ENCODE data around the gene RPL23. TPM values are rescaled to one million over a fixed set of nuclear protein-coding genes. Genes with fewer than 3 reads are reported as not detected.

Gene RPL23
- total and polyA plus RNA-seq, 9 of the 15 experiments (the other 6 are each of a cell fraction or from before 2014, with no cell fraction given), result 1,745 to 3,667 (median 3,096) TPM

DNA sequence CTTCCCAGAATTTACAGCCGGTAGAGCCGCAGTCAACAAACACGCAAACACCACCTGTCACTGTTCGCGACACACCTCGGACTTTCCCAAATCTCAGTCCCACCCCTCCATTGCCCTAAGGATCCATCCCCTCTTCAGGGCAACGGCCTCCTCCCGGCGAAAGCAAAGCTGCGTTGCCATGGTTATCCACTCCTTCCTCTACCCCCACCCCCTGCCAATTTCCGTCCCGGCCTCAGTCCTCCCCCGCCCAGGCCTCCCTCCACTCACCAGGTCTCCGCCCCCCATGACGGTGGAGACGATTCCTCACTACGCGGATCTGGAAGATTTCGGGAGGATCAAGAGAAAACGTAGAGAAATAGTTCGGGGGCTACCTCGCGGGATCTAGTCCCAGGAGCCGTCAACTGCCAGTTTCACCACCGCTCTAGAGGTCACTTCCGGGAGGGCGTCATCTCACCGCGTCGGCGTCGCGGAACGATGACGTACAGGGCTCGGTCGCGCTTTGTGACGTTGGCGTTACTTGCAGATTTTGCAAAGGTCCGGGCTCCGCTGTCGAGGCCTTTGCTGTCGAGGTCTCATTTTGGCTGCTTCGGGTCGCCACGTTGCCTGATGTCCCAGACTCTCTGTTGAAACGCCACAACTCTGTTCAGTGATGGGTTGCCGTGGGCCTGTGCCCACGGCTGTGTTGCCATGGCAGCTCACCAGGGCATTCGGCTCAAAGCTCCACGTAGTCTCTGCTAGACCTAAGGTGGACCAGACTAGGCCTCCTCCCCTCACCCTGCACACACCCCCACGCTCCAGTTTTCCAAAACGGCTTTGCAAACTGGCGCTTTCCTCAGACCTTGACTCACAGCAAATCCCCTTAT is 28.4 kb downstream of the RPL23 start, which contains the start of gene CWC25 (continued):
- TF ChIP-seq, protein P1, sequence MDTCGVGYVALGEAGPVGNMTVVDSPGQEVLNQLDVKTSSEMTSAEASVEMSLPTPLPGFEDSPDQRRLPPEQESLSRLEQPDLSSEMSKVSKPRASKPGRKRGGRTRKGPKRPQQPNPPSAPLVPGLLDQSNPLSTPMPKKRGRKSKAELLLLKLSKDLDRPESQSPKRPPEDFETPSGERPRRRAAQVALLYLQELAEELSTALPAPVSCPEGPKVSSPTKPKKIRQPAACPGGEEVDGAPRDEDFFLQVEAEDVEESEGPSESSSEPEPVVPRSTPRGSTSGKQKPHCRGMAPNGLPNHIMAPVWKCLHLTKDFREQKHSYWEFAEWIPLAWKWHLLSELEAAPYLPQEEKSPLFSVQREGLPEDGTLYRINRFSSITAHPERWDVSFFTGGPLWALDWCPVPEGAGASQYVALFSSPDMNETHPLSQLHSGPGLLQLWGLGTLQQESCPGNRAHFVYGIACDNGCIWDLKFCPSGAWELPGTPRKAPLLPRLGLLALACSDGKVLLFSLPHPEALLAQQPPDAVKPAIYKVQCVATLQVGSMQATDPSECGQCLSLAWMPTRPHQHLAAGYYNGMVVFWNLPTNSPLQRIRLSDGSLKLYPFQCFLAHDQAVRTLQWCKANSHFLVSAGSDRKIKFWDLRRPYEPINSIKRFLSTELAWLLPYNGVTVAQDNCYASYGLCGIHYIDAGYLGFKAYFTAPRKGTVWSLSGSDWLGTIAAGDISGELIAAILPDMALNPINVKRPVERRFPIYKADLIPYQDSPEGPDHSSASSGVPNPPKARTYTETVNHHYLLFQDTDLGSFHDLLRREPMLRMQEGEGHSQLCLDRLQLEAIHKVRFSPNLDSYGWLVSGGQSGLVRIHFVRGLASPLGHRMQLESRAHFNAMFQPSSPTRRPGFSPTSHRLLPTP (IDR thresholded peaks at IDR 0.05; ENCODE audit: borderline replicate concordance, extremely low read depth, insufficient read length), result no peak
- TF ChIP-seq ZNF23 (CRISPR knock-in tag; IDR thresholded peaks at IDR 0.05), result no peak
- peak; percentile 100 for TF ChIP-seq ELF2 (CRISPR knock-in tag; IDR thresholded peaks at IDR 0.05)
- TF ChIP-seq, protein P2, sequence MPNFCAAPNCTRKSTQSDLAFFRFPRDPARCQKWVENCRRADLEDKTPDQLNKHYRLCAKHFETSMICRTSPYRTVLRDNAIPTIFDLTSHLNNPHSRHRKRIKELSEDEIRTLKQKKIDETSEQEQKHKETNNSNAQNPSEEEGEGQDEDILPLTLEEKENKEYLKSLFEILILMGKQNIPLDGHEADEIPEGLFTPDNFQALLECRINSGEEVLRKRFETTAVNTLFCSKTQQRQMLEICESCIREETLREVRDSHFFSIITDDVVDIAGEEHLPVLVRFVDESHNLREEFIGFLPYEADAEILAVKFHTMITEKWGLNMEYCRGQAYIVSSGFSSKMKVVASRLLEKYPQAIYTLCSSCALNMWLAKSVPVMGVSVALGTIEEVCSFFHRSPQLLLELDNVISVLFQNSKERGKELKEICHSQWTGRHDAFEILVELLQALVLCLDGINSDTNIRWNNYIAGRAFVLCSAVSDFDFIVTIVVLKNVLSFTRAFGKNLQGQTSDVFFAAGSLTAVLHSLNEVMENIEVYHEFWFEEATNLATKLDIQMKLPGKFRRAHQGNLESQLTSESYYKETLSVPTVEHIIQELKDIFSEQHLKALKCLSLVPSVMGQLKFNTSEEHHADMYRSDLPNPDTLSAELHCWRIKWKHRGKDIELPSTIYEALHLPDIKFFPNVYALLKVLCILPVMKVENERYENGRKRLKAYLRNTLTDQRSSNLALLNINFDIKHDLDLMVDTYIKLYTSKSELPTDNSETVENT (CRISPR knock-in tag; IDR thresholded peaks at IDR 0.05), result peak; percentile 72; the same call in 1 of the 2 replicates
- peak; percentile 95 for TF ChIP-seq RFX1 (IDR thresholded peaks at IDR 0.05)
- no peak for TF ChIP-seq RAD51 (IDR thresholded peaks at IDR 0.05; ENCODE audit: borderline replicate concordance, low read depth)
- TF ChIP-seq, protein P3, sequence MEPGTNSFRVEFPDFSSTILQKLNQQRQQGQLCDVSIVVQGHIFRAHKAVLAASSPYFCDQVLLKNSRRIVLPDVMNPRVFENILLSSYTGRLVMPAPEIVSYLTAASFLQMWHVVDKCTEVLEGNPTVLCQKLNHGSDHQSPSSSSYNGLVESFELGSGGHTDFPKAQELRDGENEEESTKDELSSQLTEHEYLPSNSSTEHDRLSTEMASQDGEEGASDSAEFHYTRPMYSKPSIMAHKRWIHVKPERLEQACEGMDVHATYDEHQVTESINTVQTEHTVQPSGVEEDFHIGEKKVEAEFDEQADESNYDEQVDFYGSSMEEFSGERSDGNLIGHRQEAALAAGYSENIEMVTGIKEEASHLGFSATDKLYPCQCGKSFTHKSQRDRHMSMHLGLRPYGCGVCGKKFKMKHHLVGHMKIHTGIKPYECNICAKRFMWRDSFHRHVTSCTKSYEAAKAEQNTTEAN (CRISPR knock-in tag; IDR thresholded peaks at IDR 0.05), result no peak
- no peak for TF ChIP-seq NR2F6 (CRISPR knock-in tag; IDR thresholded peaks at IDR 0.05)
- TF ChIP-seq CREB3L1 (IDR thresholded peaks at IDR 0.05; ENCODE audit: borderline replicate concordance, low read depth), result peak; percentile 93
- TF ChIP-seq PRPF4 (IDR thresholded peaks at IDR 0.05; ENCODE audit: insufficient read depth, low read depth, low read length, poor library complexity, severe bottlenecking), result no peak
- TF ChIP-seq MYBL2 (IDR thresholded peaks at IDR 0.05; ENCODE audit: low read depth), result peak; percentile 51; the same call in 1 of the 2 replicates
- TF ChIP-seq MYBL2 (CRISPR knock-in tag; IDR thresholded peaks at IDR 0.05; ENCODE audit: borderline replicate concordance), result no peak
- TF ChIP-seq SAP30 (IDR thresholded peaks at IDR 0.05; ENCODE audit: borderline replicate concordance, insufficient read depth, low read depth, low read length, poor library complexity, severe bottlenecking), result no peak
- TF ChIP-seq TRIM24 (IDR thresholded peaks at IDR 0.05), result no peak
- TF ChIP-seq RNF219 (CRISPR knock-in tag; IDR thresholded peaks at IDR 0.05), result no peak
- TF ChIP-seq GTF2E2 (tag; IDR thresholded peaks at IDR 0.05), result peak; percentile 78
